Keratinocyte (primary cell): ENCODE data around the gene DLG2.

Experiments
- EZH2 ChIP-seq: IDR thresholded peaks from one replicate; pipeline ENCODE4 v1.6.1; 2012; ENCODE audit warnings: inconsistent platforms, mild to moderate bottlenecking, low read length, moderate library complexity
- TF ChIP-seq, protein P1 (sequence below), 3 experiments: IDR thresholded peaks in 1 of 3; conservative IDR thresholded peaks in 1 of 3; optimal IDR thresholded peaks in 1 of 3; 2 replicates in 2 of 3; 3 replicates in 1 of 3; pipeline versions ENCODE3 to v1.5.1; 2011; ENCODE audit warnings: low read length in 3 of 3, mild to moderate bottlenecking in 3 of 3, moderate library complexity in 2 of 3, control low read depth in 1 of 3, inconsistent platforms in 1 of 3; ENCODE audit not compliant: insufficient read depth in 2 of 3; ENCODE audit errors: extremely low read depth in 1 of 3

DNA sequence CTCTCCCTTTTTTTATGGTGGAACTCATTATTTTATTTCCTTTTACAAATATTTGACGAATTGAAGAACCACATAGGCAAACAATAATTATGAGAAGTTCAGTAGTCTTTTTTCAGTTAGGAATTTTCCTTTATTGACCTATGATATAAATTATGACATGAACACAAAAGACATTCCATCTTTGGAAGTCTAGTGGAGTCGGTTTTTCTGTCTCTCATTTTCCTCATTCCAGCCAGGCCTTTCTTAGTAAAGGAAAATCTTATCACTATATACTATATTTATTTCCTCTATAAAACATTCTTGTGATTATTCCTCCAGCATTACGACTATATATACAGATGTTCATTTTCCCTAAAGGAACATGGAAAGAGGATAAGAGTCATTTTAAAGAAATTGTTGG is 1046.1 kb downstream of the DLG2 start:
- TF ChIP-seq, protein P1, sequence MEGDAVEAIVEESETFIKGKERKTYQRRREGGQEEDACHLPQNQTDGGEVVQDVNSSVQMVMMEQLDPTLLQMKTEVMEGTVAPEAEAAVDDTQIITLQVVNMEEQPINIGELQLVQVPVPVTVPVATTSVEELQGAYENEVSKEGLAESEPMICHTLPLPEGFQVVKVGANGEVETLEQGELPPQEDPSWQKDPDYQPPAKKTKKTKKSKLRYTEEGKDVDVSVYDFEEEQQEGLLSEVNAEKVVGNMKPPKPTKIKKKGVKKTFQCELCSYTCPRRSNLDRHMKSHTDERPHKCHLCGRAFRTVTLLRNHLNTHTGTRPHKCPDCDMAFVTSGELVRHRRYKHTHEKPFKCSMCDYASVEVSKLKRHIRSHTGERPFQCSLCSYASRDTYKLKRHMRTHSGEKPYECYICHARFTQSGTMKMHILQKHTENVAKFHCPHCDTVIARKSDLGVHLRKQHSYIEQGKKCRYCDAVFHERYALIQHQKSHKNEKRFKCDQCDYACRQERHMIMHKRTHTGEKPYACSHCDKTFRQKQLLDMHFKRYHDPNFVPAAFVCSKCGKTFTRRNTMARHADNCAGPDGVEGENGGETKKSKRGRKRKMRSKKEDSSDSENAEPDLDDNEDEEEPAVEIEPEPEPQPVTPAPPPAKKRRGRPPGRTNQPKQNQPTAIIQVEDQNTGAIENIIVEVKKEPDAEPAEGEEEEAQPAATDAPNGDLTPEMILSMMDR (optimal IDR thresholded peaks at IDR 0.05 in 1 of 3, IDR thresholded peaks at IDR 0.05 in 1 of 3, conservative IDR thresholded peaks at IDR 0.05 in 1 of 3; ENCODE audit: extremely low read depth in 1 of 3, insufficient read depth in 2 of 3, low read length in 3 of 3), result no peak
- TF ChIP-seq EZH2, result no peak
